Stimulated activated CD8-positive, alpha-beta memory T cell treated with anti-CD3 and anti-CD28 coated beads, Interleukin-12 subunit alpha, Interleukin-12 subunit beta, amount 100 ng/mL, for 4 hours (primary cell): ENCODE results near the gene FAM222B.
"Not testable (repeated sequence)": the region's sequence is repeated elsewhere in the genome, so short reads cannot be mapped to it uniquely, and the experiment has no call there.

Experiments used
- DNase-seq: peaks from one replicate; pipeline ENCODE4 v3.0.0-alpha.2; 2020; ENCODE audit warnings: low read depth

The FAM222B gene

DNA sequence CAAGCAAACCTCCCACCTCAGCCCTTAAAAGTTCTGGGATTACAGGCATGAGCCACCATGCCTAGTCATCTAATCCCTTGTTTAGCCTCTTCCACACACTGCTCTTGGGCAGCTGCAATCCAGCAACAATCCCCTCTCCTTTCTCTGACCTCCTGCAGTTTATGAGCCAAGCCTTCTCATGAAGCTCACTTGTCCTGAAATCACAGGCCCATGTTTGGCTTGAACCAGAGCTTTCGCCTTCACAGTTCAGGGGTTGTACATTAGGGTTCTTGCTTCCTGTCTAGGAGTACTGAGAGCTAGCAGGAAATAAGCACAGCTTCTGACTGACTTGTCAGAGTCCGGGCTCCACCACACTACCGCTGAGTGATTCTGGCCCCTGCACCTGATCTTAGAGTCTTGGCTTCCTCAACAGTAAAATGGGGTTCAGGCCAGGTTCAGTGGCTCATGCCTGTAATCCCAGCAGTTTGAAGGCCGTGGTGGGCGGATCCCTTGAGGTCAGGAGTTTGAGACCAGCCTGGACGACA, 28.5 kb upstream of the FAM222B start:
- DNase-seq, result no peak

DNA sequence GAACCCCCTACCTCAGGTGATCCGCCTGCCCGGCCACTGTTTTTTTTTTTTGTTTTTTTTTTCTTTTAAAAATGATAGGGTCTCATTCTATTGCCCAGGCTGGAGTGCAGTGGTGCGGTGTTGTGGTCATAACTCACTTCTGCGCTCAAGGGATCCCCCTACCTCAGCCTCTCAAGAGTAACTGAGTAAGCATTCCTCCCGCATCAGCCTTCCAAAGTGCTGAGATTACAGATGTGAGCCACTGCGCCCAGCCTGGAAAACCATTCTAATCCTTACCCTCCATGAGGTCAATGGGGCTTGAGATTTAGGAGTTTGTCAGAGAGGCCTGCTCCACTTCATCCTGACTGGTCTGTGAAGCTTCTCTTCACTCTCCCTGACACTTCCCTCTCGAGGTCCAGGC, 24.7 kb upstream of the FAM222B start:
- DNase-seq, result no peak

DNA sequence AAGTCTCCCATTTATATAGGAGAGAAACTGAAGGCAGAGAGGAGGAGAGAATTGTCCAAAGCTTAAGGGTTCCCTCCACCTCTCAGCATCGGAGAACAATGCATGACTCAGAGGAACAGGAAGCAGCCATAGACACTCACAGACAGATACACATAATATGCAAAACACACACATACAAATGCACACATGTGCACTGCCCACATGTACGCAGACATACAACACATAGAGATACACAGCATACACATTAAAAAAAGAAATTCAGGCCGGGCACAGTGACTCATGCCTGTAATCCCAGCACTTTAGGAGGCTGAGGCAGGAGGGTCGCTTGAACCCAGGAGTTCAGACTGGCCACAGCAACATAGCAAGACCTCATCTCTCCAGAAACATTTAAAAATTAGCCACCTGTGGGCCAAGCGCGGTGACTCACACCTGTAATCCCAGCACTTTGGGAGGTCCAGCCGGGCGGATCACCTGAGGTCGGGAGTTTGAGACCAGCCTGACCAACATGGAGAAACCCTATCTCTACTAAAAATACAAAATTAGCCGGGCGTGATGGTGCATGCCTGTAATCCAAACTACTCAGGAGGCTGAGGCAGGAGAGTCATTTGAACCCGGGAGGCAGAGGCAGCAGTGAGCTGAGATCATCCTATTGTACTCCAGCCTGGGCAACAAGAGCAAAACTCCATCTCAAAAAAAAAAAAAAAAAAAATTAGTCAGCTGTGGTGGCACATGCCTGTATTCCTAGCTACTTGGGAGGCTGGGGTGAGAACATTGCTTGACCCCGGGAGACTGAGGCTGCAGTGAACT, 23.6 kb upstream of the FAM222B start:
- DNase-seq, result no peak

DNA sequence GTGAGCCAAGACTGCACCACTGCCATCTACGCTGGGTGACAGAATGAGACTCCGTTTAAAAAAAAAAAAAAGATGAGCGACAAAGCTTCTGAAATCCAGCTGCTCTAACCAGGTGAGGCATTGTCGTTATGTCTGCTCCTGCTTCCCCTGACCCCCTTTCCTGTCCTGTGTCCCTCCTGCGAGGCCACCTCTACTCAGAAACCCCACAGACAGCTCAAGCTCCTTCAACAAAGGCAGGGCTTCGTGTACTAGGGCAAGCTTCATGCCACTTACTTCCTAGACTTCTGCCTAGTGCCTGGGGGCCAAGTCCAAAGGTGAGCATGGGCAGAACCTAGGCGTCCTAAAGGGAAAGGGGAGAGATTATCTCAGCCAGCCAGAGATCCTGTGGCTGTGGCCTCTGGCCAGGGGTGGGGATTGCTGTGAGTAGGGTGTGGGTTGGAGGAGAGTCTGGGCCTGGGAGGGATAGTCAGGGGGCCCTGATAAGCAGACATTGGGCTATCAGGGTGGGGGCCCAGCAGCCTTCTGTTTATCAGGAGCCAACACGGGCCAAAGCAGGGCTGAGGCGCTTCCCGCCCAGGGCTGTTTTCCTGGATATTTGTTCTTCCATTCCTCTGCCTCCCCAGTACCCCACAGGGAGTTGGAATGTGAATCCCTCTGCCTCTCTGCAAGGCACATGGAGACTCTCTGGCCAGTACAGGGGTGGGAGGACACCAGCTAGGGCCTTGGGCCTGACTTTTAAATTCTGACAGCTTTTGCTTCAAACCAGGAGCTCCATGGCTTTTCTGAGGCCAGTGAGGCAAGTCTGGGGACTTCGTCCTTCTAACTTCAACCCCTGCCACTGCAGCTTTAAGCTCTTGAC, 22.6 kb upstream of the FAM222B start:
- DNase-seq, result no peak

DNA sequence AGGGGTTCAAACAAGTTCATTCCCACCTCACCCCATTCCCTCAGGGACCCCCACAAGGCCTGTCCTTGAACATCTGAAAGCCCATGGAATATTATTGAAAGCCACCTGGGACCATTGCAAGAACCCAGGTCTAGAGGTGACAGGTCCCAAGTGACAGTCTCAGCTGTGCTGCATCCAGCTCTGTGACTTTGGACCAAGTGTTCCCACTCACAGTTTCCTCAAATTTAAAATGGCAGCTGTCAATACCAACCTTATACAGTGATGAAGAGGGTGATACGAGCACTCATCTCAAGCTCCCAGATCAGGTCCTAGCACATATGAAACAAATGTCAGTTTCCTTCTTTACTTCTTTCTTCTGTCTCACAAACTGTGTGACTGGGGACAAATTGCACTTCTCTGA, 21.4 kb upstream of the FAM222B start:
- no peak for DNase-seq

DNA sequence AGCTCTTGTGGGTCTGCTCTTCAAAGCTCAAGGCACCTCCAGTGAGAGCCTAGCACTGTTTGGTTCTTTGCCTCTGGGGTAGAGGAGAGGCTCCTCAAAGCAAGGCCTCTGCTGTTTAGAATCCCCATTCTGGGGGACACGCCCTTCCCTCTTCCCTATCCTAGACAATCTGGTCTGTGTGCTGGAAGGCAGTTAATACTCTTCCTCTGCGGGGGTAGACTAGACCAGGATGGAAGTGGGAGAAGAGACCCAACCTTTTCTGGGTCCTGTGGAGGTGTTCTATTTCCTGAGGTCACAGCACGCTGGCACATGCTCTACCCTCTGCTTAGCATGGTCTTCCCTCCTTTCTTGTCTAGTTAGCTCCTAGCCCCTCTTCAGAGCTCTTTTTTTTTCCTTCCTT, 20.0 kb upstream of the FAM222B start:
- DNase-seq, result no peak

DNA sequence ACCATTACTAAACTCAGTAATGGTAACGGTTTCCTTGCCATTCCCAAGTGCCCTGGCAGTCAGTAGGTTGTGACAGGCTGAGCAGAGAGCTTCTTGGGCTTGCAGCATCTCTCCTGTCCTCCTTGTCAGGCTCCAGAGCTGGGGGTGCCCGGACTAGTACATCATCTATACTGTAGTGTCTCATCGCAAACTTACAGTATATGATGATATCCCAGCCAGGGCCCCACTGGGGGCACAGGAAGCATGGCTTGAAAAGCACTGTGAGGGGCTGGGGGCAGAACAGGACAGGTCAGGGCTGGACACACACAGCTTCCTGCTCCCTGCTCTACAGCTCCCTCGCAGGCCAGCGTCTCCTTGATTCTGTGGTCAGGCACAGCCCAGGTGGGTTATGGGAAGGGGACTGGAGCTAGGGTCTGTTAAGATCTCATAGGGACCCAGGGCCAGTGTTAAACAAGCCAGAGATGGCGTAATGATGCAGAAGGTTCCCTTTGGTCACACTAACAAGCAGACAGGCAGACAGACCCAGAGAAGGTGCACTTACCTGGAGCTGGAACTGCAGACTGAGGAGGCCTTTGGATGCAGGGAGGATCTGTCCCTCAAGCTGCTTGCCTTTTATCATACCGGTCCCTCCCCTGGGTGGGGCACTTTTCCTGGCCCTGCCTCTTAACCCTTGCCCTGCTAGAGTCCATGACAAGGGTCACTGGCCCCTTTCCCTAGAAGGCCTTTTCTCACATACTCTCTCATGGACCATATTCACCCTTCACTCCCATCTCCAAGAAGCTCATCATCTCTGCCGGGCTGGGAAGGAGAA, 19.0 kb upstream of the FAM222B start:
- no peak for DNase-seq

DNA sequence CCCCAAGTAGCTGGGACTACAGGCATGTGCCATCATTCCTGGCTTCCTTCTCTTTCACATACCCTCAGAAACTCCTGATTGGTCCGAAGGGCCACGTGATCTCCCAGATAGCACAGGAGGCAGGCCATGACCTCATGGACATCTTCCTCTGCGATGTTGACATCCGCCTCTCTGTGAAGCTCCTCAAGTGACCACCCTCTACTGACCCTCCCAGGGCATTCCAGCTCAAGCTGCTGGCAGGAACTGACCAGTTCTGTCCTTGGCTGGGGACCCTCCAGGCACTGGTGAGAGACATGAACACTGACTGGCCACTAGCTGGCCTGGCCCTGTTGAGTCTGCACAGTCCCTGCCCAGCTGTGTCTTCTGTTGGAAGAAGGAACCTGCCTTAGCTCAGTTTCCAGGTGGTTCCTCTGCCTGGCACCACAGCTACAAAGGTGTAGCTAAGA, 17.8 kb upstream of the FAM222B start:
- DNase-seq, result no peak

DNA sequence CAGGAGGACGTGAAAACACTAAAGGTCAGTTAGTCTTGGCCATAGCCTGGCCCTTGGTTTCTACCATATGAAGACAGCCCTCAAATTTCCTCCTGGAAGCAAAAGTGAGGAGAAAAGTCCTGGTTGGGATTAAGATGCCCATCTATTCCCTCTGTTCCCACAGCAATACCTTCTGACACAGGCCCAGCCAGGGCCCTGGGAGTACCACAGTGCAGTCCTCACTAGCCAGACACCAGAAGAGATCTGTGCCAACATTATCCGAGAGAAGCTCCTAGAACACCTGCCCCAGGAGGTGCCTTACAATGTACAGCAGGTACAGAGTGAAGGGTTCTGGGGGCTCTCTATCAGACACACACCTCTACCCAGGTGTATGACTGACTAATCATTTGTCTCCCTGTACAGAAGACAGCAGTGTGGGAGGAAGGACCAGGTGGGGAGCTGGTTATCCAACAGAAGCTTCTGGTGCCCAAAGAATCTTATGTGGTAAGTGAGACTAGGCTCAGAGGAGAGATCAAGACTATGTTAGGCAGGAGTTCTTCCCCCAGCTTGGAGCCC, 16.3 kb upstream of the FAM222B start:
- no peak for DNase-seq

DNA sequence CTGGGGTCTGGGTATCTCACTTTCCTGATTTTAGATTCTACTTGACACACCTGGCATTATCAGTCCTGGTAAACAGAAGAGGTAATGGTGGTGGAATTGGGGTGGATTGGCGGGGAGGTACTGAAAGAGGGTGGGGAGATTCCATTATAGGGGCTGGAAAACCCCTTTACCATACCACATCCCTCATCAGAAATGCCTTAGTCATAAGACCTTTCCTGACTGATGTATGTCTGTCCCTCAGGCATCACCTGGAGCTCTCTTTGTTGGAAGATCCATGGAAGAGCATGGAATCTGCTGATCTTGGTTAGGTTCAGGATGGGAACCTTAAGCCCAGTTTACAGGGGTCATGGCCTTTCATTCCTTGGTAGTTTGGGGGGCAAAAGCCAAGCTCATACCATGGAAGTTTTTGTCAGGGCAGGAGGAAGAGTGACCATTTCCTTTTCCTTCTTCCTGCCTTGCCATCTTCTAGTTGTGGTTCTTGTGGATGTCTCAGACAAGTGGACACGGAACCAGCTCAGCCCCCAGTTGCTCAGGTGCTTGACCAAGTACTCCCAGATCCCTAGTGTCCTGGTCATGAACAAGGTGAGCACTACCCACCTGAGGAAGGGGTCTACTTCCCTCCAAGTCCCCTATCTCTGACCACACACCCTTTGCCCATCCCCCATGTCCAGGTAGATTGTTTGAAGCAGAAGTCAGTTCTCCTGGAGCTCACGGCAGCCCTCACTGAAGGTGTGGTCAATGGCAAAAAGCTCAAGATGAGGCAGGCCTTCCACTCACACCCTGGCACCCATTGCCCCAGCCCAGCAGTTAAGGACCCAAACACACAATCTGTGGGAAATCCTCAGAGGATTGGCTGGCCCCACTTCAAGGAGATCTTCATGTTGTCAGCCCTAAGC, 15.6 kb upstream of the FAM222B start:
- no peak for DNase-seq

DNA sequence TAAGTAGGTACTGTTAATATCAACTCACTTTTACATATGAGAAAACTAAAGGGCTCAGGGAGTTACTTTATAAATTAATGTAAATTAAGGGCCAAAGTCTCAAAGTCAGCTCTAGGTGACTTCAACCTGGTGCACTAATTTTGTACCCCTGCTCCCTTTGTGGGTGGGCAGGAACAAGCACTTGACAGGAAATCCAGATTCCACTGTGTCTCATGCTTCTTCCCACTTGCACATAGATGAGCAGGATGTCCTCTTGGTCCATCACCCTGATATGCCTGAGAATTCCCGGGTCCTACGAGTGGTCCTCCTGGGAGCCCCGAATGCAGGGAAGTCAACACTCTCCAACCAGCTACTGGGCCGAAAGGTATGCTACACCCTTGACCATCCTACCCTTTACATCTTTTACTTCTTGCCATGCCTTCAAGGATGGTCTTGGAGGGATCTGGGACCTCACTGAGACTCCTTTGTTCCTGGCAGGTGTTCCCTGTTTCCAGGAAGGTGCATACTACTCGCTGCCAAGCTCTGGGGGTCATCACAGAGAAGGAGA, 13.5 kb upstream of the FAM222B start:
- DNase-seq, result no peak

DNA sequence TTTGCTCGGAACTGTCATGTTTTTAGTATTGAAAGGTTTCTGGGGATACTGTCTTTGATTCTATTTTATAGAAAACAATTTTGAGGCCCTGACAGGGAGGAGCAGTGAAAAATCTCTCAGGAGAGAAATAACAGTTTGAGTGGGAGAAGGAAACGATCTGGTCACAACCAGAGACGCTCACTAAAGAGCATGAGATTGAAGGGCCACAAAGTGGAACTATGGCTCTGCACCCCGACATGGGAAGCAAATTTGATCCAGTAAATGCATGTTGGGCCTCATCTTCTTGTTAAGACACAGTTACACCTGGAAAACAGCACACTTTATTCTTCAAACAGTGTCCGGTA, 12.7 kb upstream of the FAM222B start:
- DNase-seq, result no peak

DNA sequence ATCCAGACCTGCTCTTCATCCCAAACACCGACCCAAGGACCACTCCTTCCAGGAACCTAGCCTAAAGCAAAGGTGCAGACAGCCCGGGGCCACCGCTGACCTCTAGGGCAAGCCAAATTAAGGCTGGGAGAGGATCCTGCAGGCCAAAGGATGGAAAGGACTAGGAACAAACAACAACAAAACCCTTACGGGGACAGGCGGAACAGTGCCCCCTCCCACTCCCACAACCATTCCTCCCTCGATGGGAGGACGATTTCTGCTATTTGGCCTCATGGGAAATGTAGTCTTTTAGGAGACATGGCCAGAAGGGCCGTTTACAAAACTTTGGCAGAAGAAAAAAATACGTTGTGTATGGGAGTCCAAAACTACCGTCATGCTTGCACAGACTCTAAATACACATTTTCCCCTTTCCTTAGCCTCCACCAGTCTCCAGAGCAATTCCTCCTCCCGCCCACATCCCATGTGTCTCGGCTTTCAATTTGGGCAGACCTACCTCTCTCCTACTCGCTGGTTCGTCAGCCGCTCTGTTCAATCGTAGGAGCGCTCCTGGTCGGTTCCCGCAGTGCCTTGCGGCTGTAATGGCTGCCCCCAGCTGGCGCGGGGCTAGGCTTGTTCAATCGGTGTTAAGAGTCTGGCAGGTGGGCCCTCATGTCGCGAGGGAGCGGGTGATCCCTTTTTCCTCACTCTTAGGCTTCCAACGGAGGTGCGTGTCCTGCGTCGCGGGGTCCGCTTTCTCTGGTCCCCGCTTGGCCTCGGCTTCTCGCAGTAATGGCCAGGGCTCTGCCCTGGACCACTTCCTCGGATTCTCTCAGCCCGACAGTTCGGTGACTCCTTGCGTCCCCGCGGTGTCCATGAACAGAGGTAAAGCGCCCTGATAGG, 12.1 kb upstream of the FAM222B start, which contains the start of gene ERAL1:
TSS of gene ERAL1 (plus strand) at position 560 of the 879 bp plus-strand sequence. CDS start at position 579, 19 bp downstream.
- peak; percentile 67 for DNase-seq

DNA sequence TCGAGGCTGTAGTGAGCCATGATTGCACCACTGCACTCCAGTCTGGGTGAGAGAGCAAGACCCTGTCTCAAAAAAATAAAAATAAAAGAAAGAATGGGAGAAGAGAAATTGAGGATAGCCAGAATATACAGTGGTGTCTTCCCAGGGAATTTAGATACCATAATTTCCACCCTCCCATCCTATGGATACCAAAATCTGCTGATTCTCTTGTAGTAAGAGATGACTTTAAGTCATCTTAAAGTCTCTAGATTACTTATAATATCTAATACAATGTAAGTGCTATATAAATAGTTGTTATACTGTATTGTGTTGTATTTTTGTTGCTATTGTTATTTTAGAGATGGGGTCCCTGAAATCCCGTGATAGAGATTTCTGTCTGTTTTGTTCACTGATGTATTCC, 10.7 kb upstream of the FAM222B start:
- no peak for DNase-seq

DNA sequence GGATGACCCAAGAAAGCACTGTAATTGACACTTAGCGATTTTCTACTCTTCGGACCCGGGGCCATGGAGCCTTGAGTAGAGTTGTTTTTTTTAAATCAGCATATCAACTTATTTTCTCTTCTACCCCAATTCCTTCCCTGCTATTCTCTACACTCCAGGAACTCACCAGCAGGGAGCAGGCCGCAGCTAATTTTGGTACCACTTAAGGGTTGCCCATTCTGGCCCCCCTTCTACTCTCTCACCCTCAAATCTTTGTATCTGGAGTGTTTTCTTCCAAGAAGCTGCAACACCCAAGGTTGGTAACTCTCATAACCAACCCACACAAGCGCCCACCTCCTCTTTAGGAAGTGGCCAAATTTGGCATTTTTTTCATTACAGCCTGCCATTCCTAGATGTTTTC, 6.7 kb upstream of the FAM222B start:
- no peak for DNase-seq

DNA sequence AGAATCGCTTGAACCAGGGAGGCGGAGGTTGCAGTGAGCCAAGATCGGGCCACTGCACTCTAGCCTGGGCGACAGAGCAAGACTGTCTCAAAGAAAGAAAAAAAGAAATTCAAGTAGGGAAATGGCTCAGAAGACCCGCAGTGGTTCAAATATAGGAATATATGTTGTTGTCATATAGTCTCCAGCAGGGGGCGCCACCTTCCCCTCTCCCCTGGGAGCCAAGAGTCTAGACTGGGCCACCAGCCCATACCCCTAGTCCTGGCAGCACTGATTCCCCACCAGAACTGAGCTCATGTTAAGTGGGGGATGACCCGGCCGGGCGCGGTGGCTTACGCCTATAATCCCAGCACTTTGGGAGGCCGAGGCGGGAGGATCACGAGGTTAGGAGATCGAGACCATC, 6.1 kb upstream of the FAM222B start:
- not testable (repeated sequence) for DNase-seq

DNA sequence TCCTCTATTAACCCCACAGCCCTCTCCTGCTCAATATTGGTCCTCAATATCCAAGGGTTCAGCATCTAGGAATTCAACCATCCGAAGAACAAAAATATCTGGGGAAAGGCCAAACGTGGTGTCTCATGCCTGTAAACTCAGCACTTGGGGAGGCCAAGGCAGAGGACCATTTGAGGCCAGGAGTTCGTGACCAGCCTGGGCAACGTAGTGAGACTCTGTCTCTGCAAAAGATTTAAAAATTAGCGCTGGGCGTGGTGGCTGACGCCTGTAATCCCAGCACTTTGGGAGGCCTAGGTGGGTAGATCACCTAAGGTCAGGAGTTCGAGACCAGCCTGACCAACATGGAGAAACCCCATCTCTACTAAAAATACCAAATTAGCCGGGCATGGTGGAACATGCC, 4.1 kb upstream of the FAM222B start:
- DNase-seq, result not testable (repeated sequence)

DNA sequence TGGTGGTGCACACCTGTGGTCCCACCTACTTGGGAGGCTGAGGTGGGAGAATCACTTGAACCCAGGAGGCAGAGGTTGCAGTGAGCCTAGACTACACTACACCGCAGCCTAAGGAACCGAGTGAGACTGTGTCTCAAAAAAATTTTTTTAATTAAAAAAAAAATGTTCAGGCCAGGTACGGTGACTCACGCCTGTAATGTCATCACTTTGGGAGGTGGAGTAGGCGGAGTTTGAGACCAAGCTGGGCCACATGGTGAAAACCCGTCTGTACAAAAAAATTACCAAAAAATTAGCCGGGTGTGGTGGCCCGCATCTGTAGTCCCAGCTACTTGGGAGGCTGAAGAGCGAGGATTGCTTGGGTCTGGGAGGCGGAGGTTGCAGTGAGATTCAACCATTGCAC, 3.6 kb upstream of the FAM222B start:
- DNase-seq, result no peak

DNA sequence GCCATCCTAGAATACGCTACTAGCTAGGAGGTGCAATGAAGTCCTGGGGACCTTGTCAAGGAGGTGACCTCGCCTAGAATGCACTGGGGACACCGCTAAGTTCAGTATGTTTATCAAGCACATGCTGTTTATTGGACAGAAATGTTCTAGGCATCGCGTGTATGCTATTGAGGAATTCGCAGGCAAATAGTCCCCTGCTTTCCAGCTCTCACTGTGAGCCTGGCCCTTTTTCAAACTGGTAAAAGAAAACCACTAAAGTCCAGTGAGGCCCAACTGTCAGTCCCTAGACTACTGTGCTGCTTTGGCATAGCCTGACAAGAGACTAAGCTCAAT, 1.2 kb upstream of the FAM222B start:
- DNase-seq, result no peak

DNA sequence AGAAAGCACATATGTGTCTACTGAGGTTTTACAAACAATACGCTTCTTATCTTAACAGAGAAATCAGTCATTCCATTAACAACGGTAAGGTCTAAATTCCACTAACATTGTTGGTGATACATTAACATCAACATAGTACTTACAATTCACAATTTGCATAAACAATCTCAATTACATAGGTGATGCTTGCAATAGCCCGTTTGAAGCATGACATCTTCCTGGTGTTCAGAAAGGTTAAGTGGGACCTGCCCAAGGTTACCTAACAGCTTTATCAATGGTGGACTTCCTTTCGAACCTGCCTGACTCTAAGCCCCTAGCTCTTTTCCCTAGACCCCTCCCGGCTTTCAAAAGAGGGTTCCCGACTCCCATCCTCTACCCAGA, 699 bp downstream of the FAM222B start:
- no peak for DNase-seq
